Measurements from ENCODE around the gene SIM1. TPM values are rescaled to one million over a fixed set of nuclear protein-coding genes. Genes with fewer than 3 reads are reported as not detected.

Gene SIM1
- total RNA-seq, 1 donor from 2014 or later: not detected

- no peak overlapping the region for H3K4me3 ChIP-seq
Measured at GRCh38 chr6:100353276-100354015, 111.3 kb downstream of the SIM1 start.

GRCh38 chr6:100350139-100350538 is 114.6 kb downstream of the SIM1 start:
- Histone ChIP-seq H3K36me3 (no peaks in the 10 kb centered on the region), H3K4me3 (no peak overlapping the region), H3K9me3 (no peaks in the 10 kb centered on the region), H3K27ac (no peak overlapping the region), H3K4me1 (no peaks in the 10 kb centered on the region), H3K27me3 (no peaks in the 10 kb centered on the region)
- TF ChIP-seq CTCF (IDR thresholded peaks at IDR 0.05): no peak
- intact Hi-C loops (cut with DNase I): no loop called here
- no peak for DNase-seq
- ATAC-seq: no peak

More at GRCh38 chr6:100353276-100354015, 111.3 kb downstream of the SIM1 start:
- intact Hi-C loops (cut with DNase I): no loop called here
- no peaks in the 10 kb centered on the region for H3K27me3 ChIP-seq
- H3K27ac ChIP-seq: no peak overlapping the region
- no peak for ATAC-seq
- H3K4me1 ChIP-seq: no peaks in the 10 kb centered on the region
- no peaks in the 10 kb centered on the region for H3K36me3 ChIP-seq
- no peak for TF ChIP-seq CTCF (IDR thresholded peaks at IDR 0.05)
- DNase-seq: no peak
- no peaks in the 10 kb centered on the region for H3K9me3 ChIP-seq

GRCh38 chr6:100349366-100349765 is 115.4 kb downstream of the SIM1 start:
- H3K9me3 ChIP-seq: no peaks in the 10 kb centered on the region
- no peaks in the 10 kb centered on the region for H3K36me3 ChIP-seq
- intact Hi-C loops (cut with DNase I): no loop called here
- no peak overlapping the region for H3K4me3 ChIP-seq
- H3K27ac ChIP-seq: no peak overlapping the region
- H3K27me3 ChIP-seq: no peaks in the 10 kb centered on the region
- no peak for TF ChIP-seq CTCF (IDR thresholded peaks at IDR 0.05)
- DNase-seq (no peak), ATAC-seq (no peak)
- no peaks in the 10 kb centered on the region for H3K4me1 ChIP-seq

GRCh38 chr6:100347901-100348550 is 116.7 kb downstream of the SIM1 start:
- Histone ChIP-seq H3K4me3 (no peak overlapping the region), H3K9me3 (no peaks in the 10 kb centered on the region), H3K36me3 (no peaks in the 10 kb centered on the region), H3K4me1 (no peaks in the 10 kb centered on the region), H3K27ac (no peak overlapping the region), H3K27me3 (no peaks in the 10 kb centered on the region)
- no peak for DNase-seq
- no peak for ATAC-seq
- intact Hi-C loops (cut with DNase I): no loop called here
- TF ChIP-seq CTCF (IDR thresholded peaks at IDR 0.05): no peak

- H3K27me3 ChIP-seq: no peaks in the 10 kb centered on the region
- H3K4me3 ChIP-seq: no peak overlapping the region
- no peak overlapping the region for H3K27ac ChIP-seq
- H3K36me3 ChIP-seq: no peaks in the 10 kb centered on the region
- DNase-seq (no peak), ATAC-seq (no peak)
- intact Hi-C loops (cut with DNase I): no loop called here
- H3K9me3 ChIP-seq: no peaks in the 10 kb centered on the region
- H3K4me1 ChIP-seq: no peaks in the 10 kb centered on the region
- TF ChIP-seq CTCF (IDR thresholded peaks at IDR 0.05): no peak
Measured at GRCh38 chr6:100346828-100347227, 117.9 kb downstream of the SIM1 start.

Data from upper lobe of right lung (tissue), 1 donor.